Ascending aorta (tissue), 2 donors: ENCODE data around the gene MYOM1. TPM values are rescaled to one million over a fixed set of nuclear protein-coding genes. Genes with fewer than 3 reads are reported as not detected.
A peak's percentile ranks its signal among the peaks of the same experiment; 100 is the strongest.
"Not testable (repeated sequence)": the region's sequence is repeated elsewhere in the genome, so short reads cannot be mapped to it uniquely, and the experiment has no call there.

Experiments used
- DNase-seq, 2 donors: peaks; one replicate each; pipeline ENCODE4 v3.0.0-alpha.2; 2019; ENCODE audit warnings: low spot score in 2 of 2
- H3K27ac ChIP-seq, 2 donors: fragments of 200-600 bp; sonication (generic); one replicate each; pipeline ENCODE4 v1.5.1; 2016 to 2017; ENCODE audit warnings: mild to moderate bottlenecking in 1 of 2
- H3K27me3 ChIP-seq: fragments of 200-600 bp; sonication (generic); one replicate; pipeline ENCODE4 v1.5.1; 2017
- H3K36me3 ChIP-seq, 2 donors: fragments of 200-600 bp; sonication (generic); one replicate each; pipeline ENCODE4 v1.5.1; 2016
- H3K4me1 ChIP-seq, 2 donors: fragments of 200-600 bp; sonication (generic); one replicate each; pipeline ENCODE4 v1.5.1; 2016 to 2017; ENCODE audit warnings: mild to moderate bottlenecking in 1 of 2
- H3K4me3 ChIP-seq, 2 donors: fragments of 200-600 bp; sonication (generic); one replicate each; pipeline ENCODE4 v1.5.1; 2016 to 2017; ENCODE audit warnings: mild to moderate bottlenecking in 1 of 2
- H3K9me3 ChIP-seq, 2 donors: fragments of 200-600 bp; sonication (generic); one replicate each; pipeline ENCODE4 v1.5.1; 2016
- CTCF ChIP-seq, 3 experiments: fragments of 200-600 bp in 2 of 3; fragments of 450-650 bp in 1 of 3; sonication (generic) in 2 of 3; IDR thresholded peaks; one replicate each; pipeline ENCODE4 v1.5.1; 2016 to 2019; ENCODE audit warnings: antibody characterized with exemption in 3 of 3, mild to moderate bottlenecking in 1 of 3, moderate library complexity in 1 of 3
- intact Hi-C: fragments of 100-400 bp; cut with DNase I; formaldehyde crosslinking; loops from one replicate; pipeline ENCODE4 v1.15.1; 2023
- total RNA-seq: library from RNA; depleted of rRNA; stranded (reverse); fragments of >200 nt; gene quantifications from one replicate; pipeline ENCODE4 v1.1.0, GENCODE V29; 2016

Gene MYOM1
- total RNA-seq, 1 donor from 2014 or later, result 7.8 TPM

DNA sequence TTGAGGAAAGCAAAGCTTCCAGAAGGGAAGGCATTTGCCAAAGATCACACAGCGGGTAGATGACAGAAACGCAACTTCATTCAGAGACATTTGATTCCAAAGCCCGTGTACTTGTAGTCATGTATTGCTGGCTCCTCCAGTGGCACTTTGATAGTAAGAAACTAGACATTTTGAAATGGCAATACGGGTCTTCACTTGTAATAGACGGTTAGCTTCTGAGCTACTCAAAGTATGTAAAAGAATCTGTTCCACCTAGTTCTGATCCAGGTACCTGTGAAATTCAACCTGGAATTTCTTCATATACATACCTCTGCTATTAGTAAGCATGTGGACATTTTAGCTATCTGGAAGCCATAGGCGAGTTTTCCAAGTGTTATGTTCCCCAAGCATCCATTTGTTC lies 1.7 kb upstream of the MYOM1 start:
- no peak for DNase-seq
- H3K27ac ChIP-seq, result no peak overlapping the region
- intact Hi-C loops, result loop anchor here (2.0 kb wide), 1 partner anchor 25 kb away; the partner anchor contains the start of gene MYL12A
- no peaks in the 10 kb centered on the region for H3K36me3 ChIP-seq
- H3K27me3 ChIP-seq, result no peaks in the 10 kb centered on the region
- TF ChIP-seq CTCF (IDR thresholded peaks at IDR 0.05), result no peak
- no peaks in the 10 kb centered on the region for H3K9me3 ChIP-seq
- H3K4me3 ChIP-seq, result no peak overlapping the region
- peaks cover 0 to 3% of the 10 kb centered on the region in 2 donors for H3K4me1 ChIP-seq

- H3K27ac ChIP-seq, result peak overlapping the region; percentile 47 to 84
Observed at GRCh38 chr18:3220868-3221267, 1.1 kb upstream of the MYOM1 start.

GRCh38 chr18:3219241-3219630 lies 532 bp downstream of the MYOM1 start:
- H3K9me3 ChIP-seq, result no peaks in the 10 kb centered on the region
- intact Hi-C loops, result no loop called here
- H3K4me1 ChIP-seq, result peaks cover 0 to 3% of the 10 kb centered on the region in 2 donors
- peak overlapping the region; percentile 38 to 68 for H3K4me3 ChIP-seq
- DNase-seq, result no peak
- no peaks in the 10 kb centered on the region for H3K27me3 ChIP-seq
- no peak for TF ChIP-seq CTCF (IDR thresholded peaks at IDR 0.05)
- H3K27ac ChIP-seq, result peak overlapping the region; percentile 47 to 84
- peaks cover 9 to 11% of the 10 kb centered on the region in 2 donors for H3K36me3 ChIP-seq

More at GRCh38 chr18:3220868-3221267, 1.1 kb upstream of the MYOM1 start:
- not testable (repeated sequence) for H3K4me1 ChIP-seq, DNase-seq, H3K36me3 ChIP-seq, H3K27me3 ChIP-seq, H3K4me3 ChIP-seq, H3K9me3 ChIP-seq
- intact Hi-C loops, result loop anchor here (2.0 kb wide), 1 partner anchor 26 kb away; the partner anchor contains the start of gene MYL12A

DNA sequence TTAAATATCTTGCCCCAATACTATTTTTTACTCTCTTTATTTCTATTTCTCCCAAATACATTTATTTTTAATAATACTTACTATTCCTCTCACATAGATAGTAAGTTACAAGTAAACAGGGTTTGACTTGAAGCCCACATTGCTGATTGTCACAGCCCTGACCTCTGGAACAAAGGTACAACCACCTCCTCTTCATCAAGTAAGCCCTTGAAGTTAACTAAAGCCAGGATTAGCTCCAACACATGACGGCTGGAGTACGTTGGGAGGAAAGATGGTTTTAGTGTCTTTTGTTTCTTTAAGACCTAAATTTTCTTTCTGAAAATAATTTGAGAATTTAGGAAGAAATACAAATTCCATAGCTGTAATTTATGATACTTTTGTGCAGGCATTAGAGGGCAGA lies 949 bp downstream of the MYOM1 start:
- Histone ChIP-seq H3K27ac (peak overlapping the region; percentile 47 to 84), H3K9me3 (no peaks in the 10 kb centered on the region), H3K36me3 (peaks cover 9 to 13% of the 10 kb centered on the region in 2 donors), H3K4me3 (peak overlapping the region; percentile 38 to 68), H3K4me1 (peaks cover 0 to 3% of the 10 kb centered on the region in 2 donors), H3K27me3 (no peaks in the 10 kb centered on the region)
- TF ChIP-seq CTCF (IDR thresholded peaks at IDR 0.05), result no peak
- DNase-seq, result no peak
- intact Hi-C loops, result no loop called here

DNA sequence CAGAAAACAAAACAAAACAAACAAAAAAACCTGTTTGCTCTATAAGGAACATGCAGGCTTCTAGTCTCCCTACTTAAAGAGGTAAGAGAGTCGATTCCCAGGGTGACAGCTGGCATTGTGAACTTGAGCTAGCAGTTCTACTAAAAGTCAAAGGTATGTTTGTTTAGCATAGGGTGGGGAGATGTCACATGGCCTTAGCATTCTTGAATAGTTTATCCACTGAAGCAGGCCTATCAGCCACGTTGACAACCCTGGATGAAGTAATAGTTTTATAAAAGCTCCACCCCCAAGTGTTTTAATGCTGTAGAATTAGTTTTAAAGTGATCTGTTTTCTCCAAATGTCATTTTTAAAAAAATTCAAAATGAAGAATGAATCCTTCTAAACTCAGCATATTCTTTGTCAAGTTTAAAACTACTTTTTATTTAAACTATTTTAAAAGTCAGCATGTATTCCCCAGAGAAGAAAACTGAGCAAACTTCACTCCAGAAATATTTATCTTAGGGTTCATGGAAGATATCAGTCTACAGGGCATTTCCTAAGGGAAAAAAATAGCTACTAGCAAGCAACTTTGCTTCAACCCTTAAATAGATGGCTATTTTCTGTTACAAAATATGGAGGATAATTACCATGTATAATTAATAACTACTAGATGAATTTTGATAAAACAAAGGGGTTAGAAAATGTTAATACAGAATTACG lies 1.7 kb downstream of the MYOM1 start:
- Histone ChIP-seq H3K4me3 (peak overlapping the region; percentile 38 to 68), H3K4me1 (peaks cover 0 to 9% of the 10 kb centered on the region in 2 donors), H3K9me3 (no peaks in the 10 kb centered on the region), H3K27me3 (no peaks in the 10 kb centered on the region), H3K36me3 (peaks cover 9 to 13% of the 10 kb centered on the region in 2 donors), H3K27ac (peak overlapping the region; percentile 47 to 84)
- DNase-seq, result no peak
- no peak for TF ChIP-seq CTCF (IDR thresholded peaks at IDR 0.05)
- intact Hi-C loops, result no loop called here

DNA sequence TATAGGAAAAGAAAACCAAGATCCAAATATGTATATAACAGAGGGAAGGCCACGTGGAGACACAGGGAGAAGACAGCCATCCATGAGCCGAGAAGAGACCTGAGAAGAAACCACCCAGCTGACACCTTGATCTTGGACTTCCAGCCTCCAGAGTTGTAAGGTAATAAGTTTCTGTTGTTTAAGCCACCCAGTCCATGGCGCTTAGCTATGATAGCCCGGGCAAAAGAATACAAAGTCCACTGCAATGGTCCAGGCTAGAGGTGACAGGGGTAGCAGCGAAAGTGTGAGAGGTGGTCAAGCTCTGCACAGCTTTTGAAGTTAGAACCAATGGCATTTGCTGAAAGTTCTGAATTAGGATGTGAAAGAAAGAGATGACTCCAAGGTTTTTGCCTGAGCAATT lies 2.8 kb downstream of the MYOM1 start:
- no peak for DNase-seq
- H3K9me3 ChIP-seq, result no peaks in the 10 kb centered on the region
- H3K27me3 ChIP-seq, result no peaks in the 10 kb centered on the region
- H3K4me1 ChIP-seq, result peaks cover 4 to 18% of the 10 kb centered on the region in 2 donors
- no peak overlapping the region for H3K27ac ChIP-seq
- no peak overlapping the region for H3K4me3 ChIP-seq
- no peak for TF ChIP-seq CTCF (IDR thresholded peaks at IDR 0.05)
- intact Hi-C loops, result no loop called here
- peaks cover 9 to 13% of the 10 kb centered on the region in 2 donors for H3K36me3 ChIP-seq
